Measurements from ENCODE around the gene ABHD16B. TPM values are rescaled to one million over a fixed set of nuclear protein-coding genes. Genes with fewer than 3 reads are reported as not detected.

Gene ABHD16B
- polyA plus RNA-seq (not detected in 3 replicates), polyA minus RNA-seq (not detected in 3 replicates)
- polyA plus RNA-seq (2011; ENCODE audit: low read depth): not detected
- polyA plus RNA-seq (2011; cell fraction: cytosol; rRNA removed): not detected in 2 replicates
- not detected in 2 replicates for polyA plus RNA-seq (2011; cell fraction: nucleus; rRNA removed)
- not detected in 2 replicates for polyA plus RNA-seq (2012; ENCODE audit: low replicate concordance)
- not detected for polyA minus RNA-seq (2011; cell fraction: cytosol; rRNA and poly(A)+ RNA removed)
- polyA minus RNA-seq (2011; cell fraction: nucleus; rRNA and poly(A)+ RNA removed): not detected in 2 replicates

- no peak within 1 kb of the TSS for H3K9ac ChIP-seq (ENCODE audit: control insufficient read depth, extremely low read depth, insufficient read depth, low read length)
- peaks cover 5 to 19% of the 10 kb centered on the region in 2 experiments for H3K36me3 ChIP-seq (ENCODE audit: control insufficient read depth in 2 of 2, extremely low read depth in 1 of 2, insufficient read depth in 2 of 2, low read length in 2 of 2)
- no peak for FAIRE-seq
- no peak within 1 kb of the TSS for H3K27ac ChIP-seq (ENCODE audit: control insufficient read depth, insufficient read depth, low read length)
- peaks cover 29% of the 10 kb centered on the region for H3K79me2 ChIP-seq (ENCODE audit: control insufficient read depth, insufficient read depth, low read length)
- no peak within 1 kb of the TSS for H3K4me2 ChIP-seq (ENCODE audit: control insufficient read depth, extremely low read depth, insufficient read depth, low read depth, low read length)
- no peaks in the 10 kb centered on the region for H3K9me3 ChIP-seq (ENCODE audit: control insufficient read depth, low read depth, low read length)
- dilution Hi-C loops (cut with MboI; ENCODE audit: extremely low pct_ligation_motif_present, low sequenced_read_pairs): no loop called here
- H3K4me1 ChIP-seq (ENCODE audit: control insufficient read depth, extremely low read depth, insufficient read depth, low read length): peaks cover 9% of the 10 kb centered on the region
- no peak within 1 kb of the TSS for H3K4me3 ChIP-seq (ENCODE audit: control insufficient read depth in 2 of 3, extremely low read depth in 1 of 3, insufficient read depth in 2 of 3, low read depth in 1 of 3, low read length in 3 of 3)
- no peaks in the 10 kb centered on the region for H3K9me1 ChIP-seq (ENCODE audit: control insufficient read depth, extremely low read depth, insufficient read depth, low read length)
- no peak within 1 kb of the TSS for H2AFZ ChIP-seq (ENCODE audit: control insufficient read depth, low read length)
- TF ChIP-seq CTCF (optimal IDR thresholded peaks at IDR 0.05 in 1 of 3, IDR thresholded peaks at IDR 0.05 in 1 of 3, conservative IDR thresholded peaks at IDR 0.05 in 1 of 3; ENCODE audit: extremely low read depth in 1 of 3, insufficient read depth in 2 of 3, low read length in 3 of 3) (no peak), EZH2 (IDR thresholded peaks at IDR 0.05; ENCODE audit: low read length) (no peak)
- H4K20me1 ChIP-seq (ENCODE audit: control insufficient read depth, extremely low read depth, insufficient read depth, low read length): peaks cover 6% of the 10 kb centered on the region
- no peak for DNase-seq (ENCODE audit: low read depth, low spot score)
- peaks cover 12% of the 10 kb centered on the region for H3K27me3 ChIP-seq (ENCODE audit: control insufficient read depth, extremely low read depth, insufficient read depth, low read length)
Measured at GRCh38 chr20:63861365-63861934, at the start of gene ABHD16B. TSS of gene ABHD16B (plus strand) at chr20:63861498. CDS start at chr20:63861541, 43 bp downstream.

GRCh38 chr20:63814891-63815614, 46.2 kb upstream of the ABHD16B start:
- FAIRE-seq: no peak
- no peak for TF ChIP-seq EZH2 (IDR thresholded peaks at IDR 0.05; ENCODE audit: low read length)
- TF ChIP-seq CTCF (optimal IDR thresholded peaks at IDR 0.05 in 1 of 3, IDR thresholded peaks at IDR 0.05 in 1 of 3, conservative IDR thresholded peaks at IDR 0.05 in 1 of 3; ENCODE audit: extremely low read depth in 1 of 3, insufficient read depth in 2 of 3, low read length in 3 of 3): no peak
- dilution Hi-C loops (cut with MboI; ENCODE audit: extremely low pct_ligation_motif_present, low sequenced_read_pairs): no loop called here
- Histone ChIP-seq H3K9me3 (ENCODE audit: control insufficient read depth, low read depth, low read length) (no peaks in the 10 kb centered on the region), H3K4me3 (ENCODE audit: control insufficient read depth in 2 of 3, extremely low read depth in 1 of 3, insufficient read depth in 2 of 3, low read depth in 1 of 3, low read length in 3 of 3) (no peak overlapping the region), H3K9me1 (ENCODE audit: control insufficient read depth, extremely low read depth, insufficient read depth, low read length) (no peaks in the 10 kb centered on the region), H3K4me1 (ENCODE audit: control insufficient read depth, extremely low read depth, insufficient read depth, low read length) (no peaks in the 10 kb centered on the region), H3K79me2 (ENCODE audit: control insufficient read depth, insufficient read depth, low read length) (no peaks in the 10 kb centered on the region), H3K27me3 (ENCODE audit: control insufficient read depth, extremely low read depth, insufficient read depth, low read length) (peaks cover 8% of the 10 kb centered on the region), H4K20me1 (ENCODE audit: control insufficient read depth, extremely low read depth, insufficient read depth, low read length) (no peaks in the 10 kb centered on the region), H3K36me3 (ENCODE audit: control insufficient read depth in 2 of 2, extremely low read depth in 1 of 2, insufficient read depth in 2 of 2, low read length in 2 of 2) (no peaks in the 10 kb centered on the region), H3K27ac (ENCODE audit: control insufficient read depth, insufficient read depth, low read length) (no peak overlapping the region), H2AFZ (ENCODE audit: control insufficient read depth, low read length) (no peak overlapping the region), H3K4me2 (ENCODE audit: control insufficient read depth, extremely low read depth, insufficient read depth, low read depth, low read length) (no peak overlapping the region), H3K9ac (ENCODE audit: control insufficient read depth, extremely low read depth, insufficient read depth, low read length) (no peak overlapping the region)
- DNase-seq (ENCODE audit: low read depth, low spot score): no peak

Measured in keratinocyte (primary cell).